GM18868 (cell line): ENCODE measurements around the gene GTF2A1.

Experiments
- ATAC-seq: cut with Tn5 transposase; IDR thresholded peaks from one replicate; pipeline ENCODE4 v1.9.1; 2021; ENCODE audit warnings: mild to moderate bottlenecking, moderate library complexity; ENCODE audit not compliant: unreplicated experiment

The GTF2A1 gene

DNA sequence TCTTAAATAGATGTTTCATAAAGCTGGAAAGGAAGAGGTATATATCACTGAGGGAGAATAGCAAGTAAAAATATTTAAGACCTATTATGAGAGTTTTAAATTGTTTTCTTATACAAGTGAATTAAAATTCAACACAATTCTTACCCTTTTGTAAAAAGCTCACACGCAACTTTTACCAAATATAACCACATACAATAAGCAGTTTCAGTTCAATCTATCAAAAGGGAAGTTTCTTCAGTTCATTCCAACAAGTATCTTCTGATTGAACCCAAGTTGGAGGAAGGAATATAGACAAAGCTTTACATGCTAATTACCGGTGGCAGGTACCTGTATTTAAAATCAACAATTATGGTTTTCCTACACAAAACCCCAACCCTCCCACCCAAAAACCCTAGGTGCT lies 41.1 kb downstream of the GTF2A1 start:
- no peak for ATAC-seq

GRCh38 chr14:81178063-81178462 lies 42.7 kb downstream of the GTF2A1 start:
- peak; percentile 76 for ATAC-seq

DNA sequence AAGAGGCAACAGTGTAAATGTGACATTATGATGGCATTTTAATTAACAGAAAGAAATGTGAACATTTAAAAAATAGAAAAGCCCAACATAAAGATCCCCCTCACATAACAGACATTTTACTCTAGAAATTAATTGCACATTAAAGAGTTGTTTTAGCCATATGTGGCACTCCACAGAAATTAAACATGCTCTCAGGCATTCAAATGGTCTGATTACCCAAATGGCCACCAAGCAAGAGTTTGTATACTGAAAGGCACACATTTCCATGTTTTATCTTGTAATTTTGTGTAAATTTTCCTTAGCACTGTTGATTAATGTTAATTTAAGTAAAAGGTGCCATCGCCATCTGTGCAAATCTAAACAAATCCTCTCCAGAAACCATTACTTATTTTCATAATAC lies 43.5 kb downstream of the GTF2A1 start:
- no peak for ATAC-seq

GRCh38 chr14:81176241-81176640 lies 44.5 kb downstream of the GTF2A1 start:
- peak; percentile 36 for ATAC-seq

GRCh38 chr14:81172881-81173280 lies 47.9 kb downstream of the GTF2A1 start:
- ATAC-seq, result no peak

- peak; percentile 21 for ATAC-seq
These were observed 48.4 kb downstream of the GTF2A1 start for GRCh38 chr14:81172353-81172752.

DNA sequence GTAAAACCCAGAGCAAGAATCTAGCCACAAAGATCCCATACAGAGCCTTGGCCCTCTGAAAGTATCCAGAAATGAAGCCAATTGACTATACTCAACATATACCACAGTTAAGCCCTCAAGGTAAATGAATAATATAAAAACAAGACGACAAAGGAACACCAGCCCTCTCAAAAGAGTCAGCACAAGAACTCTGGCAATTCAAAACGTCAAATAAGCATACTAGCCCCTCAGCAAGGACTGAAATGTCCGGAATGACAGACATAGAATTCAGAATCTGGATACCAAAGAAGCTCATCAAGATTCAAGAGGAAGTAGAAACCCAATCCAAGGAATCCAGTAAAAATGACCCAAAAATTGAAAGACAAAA lies 49.9 kb downstream of the GTF2A1 start:
- no peak for ATAC-seq

DNA sequence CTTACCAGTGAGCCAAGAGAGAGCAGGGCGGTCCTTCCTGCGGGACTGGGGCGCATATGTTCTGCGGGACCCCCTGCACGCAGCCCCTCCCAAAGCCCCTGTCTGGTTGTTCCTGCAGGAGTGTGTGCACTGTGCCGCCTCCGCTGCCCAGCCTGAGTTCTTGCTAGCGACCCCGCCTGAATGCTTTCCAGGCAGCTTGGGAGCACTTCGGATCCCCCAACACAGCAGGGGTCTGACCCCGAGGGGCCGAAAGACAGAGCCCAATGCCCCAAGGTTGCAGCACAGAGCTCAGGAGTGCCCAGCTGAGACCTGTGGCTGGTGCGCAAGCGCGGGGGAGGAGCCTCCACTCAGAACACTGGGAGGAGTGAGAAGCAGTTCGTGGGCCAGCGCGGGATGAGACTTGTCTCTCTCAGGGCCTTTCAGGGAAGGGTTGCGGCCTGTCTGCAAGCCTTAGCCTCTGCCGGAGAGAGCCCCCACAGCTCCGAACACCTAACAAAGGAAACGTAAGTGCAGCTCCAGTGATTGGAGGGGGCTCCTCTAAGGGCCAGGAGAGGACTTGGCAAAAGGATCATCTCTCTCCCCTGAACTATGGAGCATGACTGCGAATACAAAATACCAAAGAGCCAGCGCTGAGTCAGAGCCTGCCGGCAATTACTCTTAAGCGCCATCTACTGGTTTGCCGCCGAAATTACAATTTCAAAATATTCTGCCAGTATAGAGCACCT lies 50.5 kb downstream of the GTF2A1 start:
- peak; percentile 95 for ATAC-seq

DNA sequence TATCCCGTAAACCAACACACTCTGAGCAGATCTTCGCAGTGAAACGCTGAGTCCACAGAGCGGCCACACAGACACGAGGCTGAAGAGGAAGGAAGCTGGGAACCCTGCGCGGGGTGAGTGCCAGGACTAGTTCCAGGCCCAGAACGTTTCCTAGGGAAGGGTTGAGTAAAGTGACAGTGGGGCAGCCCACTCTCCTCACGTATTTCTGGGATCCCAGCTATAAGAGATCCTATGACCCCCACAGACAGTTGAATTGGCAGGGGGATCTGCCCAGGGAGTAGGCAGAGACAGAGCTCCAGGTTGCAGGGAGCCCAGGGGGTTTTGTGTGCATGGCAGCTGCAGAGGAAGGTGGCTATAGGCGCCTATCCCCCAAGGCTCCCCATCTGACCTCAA lies 51.1 kb downstream of the GTF2A1 start:
- peak; percentile 26 for ATAC-seq

DNA sequence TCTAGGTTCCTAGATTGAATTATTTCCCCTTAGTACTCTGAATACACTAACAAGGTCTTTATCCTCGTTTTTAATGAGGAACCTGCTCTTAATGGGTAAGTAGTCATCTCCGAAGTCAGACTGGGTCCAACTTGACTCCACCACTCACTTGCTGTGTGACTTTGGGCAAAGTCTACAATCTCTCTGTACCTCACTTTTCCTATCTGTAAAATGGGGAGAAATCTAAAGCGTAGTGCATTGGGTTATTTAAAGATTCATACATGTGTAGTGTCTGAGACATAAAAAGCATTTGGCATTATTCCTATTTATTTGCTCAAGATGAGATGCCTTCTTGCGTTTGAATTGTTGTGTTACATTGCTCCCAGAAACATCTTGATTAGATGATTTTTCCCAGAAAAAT lies 51.5 kb downstream of the GTF2A1 start:
- no peak for ATAC-seq

- ATAC-seq, result no peak
These were observed 54.6 kb downstream of the GTF2A1 start for GRCh38 chr14:81166121-81166520.

DNA sequence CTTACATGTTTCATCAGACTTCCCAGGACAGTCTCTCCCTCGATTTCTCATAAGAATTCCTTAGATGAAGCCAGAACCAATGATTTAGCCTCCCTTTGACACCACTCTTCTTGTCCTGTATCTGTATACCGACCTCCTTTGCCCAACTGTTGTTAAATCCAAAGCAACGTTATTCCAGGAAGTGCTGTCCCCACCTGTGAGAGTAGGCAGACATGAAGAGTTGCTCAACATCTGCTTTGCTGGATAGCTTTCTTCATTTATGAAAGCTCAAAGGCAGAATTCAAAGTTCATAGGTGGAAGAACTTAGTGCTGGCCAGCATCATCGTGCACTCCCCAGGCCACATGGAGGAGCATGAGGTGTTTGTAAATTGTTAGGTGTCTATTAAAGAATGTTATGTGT lies 55.6 kb downstream of the GTF2A1 start:
- ATAC-seq, result no peak

DNA sequence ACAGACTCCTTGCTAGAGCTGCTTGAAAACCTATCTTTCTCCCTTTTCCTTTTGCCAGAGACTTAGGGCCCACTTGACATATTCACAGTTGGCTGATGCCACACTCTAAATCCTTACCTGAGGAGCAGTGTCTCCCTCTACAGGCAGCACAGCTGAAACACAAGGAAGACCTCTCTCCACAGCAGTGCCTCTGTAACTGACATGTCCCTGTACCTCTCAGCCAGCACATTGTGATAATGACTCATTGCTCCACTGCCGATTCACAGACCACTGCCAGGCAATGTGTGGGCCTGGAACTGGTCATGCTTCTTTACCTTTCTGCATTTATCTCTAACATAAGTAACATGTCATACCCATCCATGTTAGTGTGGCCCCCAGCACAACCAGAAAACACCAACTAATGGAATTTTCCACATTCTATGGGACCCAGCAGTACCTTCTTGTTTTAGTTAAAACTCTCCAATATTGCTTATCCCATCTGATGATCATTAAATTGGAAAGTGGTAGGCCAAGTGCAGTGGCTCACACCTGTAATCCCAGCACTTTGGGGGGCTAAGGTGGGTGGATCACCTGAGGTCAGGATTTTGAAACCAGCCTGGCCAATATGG lies 56.5 kb downstream of the GTF2A1 start:
- ATAC-seq, result peak; percentile 95

- ATAC-seq, result peak; percentile 40
These were observed 57.8 kb downstream of the GTF2A1 start for GRCh38 chr14:81162941-81163340.

DNA sequence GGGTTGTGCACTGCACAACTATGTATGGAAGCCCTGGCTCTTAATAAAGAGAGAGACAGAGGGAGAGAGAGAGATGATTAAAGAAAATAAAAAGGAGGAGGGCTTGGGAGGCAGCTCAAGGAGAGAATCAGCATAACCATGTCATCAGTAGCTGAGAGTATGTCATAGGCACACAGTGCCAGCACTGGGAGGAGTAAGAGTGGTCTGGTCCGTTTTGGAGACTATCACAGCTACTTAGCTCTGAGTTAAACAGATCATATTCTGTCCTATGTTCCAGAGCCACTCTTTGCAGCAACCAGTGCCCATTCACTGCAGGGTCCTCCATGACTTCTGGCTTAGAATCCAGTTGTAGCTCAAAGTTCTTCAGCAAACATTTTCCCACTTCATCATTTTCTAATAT lies 59.0 kb downstream of the GTF2A1 start:
- ATAC-seq, result no peak

GRCh38 chr14:81161088-81161487 lies 59.7 kb downstream of the GTF2A1 start:
- ATAC-seq, result no peak

DNA sequence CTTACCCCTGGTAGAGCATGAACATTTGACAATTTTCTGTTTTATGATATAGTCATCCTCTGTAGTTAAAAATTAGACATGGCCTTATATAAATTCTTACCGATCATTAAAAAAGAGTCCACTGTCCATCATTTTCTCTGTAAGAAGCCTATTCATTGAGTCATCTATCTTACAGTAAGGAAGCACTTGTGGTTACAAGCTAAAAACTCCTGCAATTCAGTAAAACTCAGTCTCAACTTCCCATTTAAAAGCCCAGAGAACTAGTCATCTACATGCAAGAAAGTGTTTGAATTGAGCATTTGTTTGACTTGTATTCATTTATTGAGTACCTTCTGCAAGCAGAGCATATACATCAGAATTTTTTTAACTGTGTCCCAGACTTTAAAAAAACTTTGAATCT lies 63.3 kb downstream of the GTF2A1 start:
- ATAC-seq, result no peak

GRCh38 chr14:81153187-81153586 lies 67.6 kb downstream of the GTF2A1 start:
- ATAC-seq, result peak; percentile 50

DNA sequence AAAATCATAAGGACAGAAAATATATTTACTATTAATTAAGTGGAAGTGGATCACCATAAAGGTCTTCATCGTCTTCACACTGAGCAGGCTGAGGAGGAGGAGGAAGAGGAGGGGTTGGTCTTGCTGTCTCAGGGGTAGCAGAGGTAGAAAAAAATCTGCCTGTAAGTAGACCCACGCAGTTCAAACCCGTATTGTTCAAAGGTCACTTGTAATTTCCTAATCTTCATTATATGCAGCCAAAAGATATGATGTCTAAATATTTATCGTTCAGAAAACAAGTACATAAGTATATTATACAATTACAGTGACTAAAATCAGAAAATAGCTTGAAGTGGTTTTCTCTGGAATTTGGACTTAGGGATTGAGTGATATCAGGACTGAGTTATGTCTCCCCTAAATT lies 72.1 kb downstream of the GTF2A1 start:
- ATAC-seq, result no peak

GRCh38 chr14:81147140-81147897 lies 73.4 kb downstream of the GTF2A1 start:
- peak; percentile 78 for ATAC-seq

DNA sequence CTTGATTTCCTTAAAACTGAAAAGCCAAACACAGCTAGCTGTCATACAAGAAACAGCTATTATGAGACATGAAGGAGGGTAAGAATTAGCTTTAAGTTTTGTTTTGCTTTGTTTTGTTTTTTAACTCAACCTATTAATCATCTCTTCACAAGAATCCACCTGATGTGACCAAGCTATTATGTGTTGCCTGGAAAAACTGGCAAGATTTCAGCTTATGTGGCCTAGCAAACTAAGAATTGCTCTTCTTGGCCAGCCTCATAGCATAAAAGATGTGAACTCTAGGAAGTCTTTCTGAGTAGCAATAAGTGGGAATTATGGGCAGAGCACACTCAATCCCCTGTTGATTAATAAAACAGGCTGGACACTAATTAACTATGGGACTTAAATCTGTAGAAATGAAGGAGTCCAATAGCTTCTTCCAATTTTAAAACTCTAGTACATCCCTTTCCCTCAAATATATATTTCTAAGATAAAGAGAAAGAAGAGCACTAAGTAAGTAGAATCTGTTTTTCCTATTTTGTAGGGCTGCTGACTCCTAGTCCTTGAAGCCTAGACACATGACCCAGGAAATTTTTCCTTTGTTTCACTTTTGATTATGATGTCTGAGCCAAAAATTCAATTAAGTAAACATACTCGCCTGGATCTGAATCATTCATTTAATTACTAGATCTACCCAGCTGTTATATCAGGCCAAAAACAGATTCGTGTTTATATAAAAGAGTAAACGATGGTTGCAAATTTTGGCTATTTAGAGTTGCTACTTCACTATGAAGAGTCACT lies 75.7 kb downstream of the GTF2A1 start:
- no peak for ATAC-seq
